ENCODE measurements around the gene LRRFIP1.

The LRRFIP1 gene

DNA sequence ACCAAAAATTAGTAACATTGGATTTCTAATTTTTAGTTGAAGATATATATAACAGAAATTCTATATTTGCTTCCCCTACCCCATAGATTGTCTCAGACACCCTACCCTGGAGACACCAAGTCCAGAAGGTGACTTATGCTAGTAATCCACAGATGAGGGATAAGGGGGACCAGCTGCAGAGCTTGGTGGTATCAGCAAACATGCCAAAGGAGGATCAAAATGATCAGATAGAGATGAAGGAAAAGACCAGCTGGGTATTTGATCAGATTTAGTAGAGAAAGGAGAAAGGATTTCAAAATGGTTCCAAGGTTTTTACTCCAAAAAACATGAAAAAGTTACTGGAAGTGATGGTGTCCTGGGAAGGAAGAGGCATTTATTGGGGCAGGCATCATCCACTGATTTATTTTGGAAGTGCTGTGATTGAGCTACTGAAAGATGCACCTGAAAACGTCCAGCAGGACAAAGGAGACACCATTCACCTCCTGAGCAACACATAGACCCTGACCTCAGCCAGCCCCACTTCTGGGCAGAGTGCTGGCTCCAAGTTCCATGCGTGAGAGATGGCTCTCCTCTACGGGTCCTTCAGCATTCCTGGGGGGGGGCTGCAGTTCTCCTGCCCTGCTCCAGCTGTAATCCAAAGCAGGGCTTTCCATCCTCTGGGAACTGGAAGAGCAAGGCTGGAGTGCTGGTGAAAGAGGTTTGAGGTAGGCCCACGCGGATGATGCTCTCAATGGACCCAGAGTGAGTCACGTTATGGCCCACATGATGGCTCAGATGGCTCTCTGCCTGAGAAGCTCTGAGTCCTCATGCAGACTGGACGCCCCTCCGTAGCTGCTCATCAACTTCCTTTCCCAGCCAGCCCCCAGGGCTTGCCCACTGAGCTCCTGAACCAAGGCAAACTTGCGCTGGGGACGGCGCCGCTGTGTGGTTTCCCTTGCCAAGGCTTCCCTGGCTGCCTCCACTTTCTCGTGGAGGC is 3.7 kb upstream of the LRRFIP1 start:
- no peak for DNase-seq

DNA sequence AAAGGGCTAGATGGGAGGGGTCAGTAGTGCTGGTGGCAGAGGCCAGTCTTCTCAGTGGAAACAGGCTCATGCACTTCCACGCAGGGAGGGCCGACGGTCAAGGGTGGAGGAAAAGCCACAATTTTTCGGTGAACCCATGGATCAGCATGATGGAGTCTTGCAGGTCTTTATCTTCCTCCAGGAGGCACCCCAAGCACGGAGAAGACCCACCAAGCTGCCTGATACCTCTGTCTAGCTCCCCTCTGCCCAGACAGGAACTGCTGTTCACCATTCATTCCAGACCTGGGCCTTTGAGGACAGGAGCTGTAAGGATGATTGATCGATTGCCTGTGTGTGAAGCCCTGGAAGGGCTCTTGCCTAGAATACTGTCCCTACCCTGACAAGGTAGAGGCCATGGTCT is 2.8 kb upstream of the LRRFIP1 start:
- DNase-seq: no peak

DNA sequence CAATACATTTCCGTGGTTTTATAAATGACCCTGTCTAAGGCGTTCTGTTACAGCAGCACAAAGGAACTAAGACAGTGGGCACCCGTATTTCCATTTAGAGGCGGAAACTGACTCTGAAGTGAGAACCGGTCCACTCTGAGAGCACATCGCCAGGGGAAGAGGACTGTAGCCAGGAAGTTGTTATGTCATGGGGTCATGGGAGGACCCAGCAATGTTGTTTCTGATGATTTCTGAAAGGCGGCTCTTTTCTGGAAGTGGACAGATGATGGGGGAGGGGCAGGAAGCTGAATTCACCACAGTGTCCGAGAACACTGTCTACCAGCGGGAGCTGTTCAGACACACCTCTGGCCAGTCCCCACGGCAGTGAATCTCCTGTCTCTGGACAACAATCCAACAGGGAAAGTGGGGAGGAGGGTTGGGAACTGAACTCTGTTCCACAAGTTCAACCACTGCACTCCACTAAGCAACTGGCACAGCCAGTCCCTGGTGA is 2.1 kb upstream of the LRRFIP1 start:
- DNase-seq: no peak

DNA sequence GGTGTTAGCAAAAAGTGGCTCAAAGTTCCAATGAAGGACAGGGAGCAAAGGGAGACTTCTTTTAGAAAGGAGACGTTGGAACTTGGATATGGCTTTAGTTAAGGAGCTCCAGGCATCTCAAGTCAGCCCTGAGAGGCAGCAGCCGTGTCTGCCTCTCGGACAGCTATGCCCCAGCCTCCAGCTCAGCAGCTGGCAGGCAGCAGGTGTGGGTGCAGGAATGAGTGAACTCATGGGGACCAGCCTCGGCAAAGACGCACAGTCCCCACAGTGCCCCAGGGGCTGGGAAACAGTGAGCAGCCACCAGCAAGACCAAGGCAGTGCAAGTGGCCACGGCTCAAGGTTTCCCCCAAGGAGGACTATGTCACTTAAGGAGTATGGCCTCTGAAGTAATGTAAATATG is 1.6 kb upstream of the LRRFIP1 start:
- DNase-seq: no peak

DNA sequence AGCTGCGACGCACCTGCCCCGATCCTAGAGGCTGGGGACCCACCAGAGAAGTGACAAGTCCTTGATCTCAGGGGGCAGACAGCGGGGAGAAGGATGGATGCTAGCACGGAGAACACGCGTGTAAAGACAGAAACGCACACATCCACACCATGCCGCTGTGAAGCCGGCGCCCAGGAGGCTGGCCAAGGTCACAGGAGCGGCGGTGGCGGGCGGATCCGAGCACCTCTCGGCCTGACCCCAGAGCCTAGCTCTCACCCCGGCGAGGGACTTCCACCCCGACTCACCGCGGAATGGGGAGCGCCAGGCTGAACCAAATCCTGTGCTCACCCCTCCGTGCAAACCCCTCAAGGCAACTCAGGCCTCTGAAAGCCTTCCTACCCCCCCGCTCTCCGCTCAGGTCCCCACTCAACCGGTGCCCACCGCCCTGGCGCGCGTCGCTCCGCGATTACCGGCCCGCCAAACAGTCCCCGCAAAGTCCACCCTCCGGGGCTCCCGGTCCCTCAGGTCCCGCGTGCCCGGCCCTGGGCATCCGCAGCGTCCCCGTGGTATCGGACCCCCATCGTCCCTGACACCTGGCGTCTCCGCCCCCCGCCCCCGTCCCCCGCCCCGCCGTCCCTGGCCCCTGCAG is 460 bp upstream of the LRRFIP1 start:
- DNase-seq: no peak

DNA sequence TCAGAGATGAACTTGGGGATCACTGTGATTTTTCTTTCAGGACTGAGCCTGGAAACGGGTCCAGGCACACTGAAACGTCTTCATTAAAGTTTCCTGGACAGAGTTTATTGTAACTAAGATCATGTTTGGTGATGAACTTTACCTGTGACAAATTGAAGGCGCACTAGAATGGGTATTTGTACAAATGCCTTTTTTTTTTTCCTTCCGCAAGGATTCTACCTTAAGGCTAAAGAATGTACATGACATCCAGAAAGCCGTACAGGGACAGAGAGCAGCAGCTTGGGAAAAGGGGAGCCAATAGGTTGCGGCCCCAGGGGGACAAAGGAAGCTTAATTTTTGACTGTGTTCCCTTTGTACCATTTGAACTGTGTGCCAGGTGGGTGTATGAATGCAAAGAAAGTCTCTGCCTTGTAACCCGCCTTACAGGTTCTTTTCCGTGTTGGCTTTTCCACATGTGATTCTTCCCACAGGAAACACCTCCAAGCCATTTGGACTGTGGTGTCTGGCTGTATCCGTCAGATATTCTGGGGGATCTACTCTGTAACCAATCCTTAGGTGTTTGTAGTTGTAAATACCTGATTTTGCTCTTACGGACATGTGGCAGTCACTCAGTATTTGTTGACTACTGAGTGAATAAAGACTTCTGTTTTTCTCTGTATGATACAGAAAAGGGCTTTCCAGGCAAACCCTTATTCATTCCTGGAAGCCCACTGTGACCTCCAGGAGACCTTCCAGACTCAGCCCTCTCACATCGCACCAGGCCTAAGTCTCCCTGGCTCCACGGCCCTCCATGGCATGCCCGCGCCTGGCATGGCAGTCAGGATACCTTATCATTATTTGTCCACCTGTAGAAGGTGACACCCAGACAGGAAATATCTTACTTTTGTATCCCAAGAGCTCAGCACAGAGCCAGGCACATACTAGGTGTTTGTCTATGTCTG is 1.1 kb downstream of the LRRFIP1 start:
- no peak for DNase-seq

DNA sequence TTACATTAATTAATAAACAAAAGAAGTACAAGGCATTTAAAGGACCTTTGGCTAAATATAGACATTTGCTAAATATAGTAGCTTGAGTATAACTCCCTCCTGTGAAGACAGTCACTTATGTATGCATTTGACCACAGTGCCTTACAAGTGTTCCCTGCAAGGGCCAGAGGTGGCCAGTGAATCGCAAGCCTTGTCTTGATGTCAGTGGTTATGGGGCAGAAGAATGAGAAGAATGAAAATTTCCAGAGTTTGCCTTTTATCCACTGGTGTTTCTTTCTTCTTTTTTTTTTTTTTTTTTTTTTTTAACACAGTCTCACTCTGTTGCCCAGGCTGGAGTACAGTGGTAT is 1.8 kb downstream of the LRRFIP1 start:
- DNase-seq: no peak

DNA sequence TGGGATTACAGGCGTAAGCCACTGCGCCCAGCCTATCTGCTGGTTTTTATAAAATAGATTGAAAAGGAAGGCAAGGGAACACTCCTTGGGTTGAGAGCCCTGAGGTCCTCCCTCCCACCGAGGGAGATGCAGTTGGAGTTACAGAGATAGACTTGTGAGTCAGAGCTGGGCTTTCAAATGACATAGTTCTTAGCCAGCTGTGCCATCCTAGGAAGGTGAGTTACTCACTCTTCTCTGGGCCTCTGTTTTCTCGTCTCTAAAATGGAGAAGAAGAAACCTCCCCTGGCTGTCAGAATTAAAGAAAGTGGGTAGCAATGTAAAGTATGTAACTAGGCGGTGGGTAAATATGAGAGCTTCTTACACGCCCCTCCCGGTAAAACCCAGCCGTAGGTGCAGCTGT is 2.4 kb downstream of the LRRFIP1 start:
- peak; percentile 75 for DNase-seq

DNA sequence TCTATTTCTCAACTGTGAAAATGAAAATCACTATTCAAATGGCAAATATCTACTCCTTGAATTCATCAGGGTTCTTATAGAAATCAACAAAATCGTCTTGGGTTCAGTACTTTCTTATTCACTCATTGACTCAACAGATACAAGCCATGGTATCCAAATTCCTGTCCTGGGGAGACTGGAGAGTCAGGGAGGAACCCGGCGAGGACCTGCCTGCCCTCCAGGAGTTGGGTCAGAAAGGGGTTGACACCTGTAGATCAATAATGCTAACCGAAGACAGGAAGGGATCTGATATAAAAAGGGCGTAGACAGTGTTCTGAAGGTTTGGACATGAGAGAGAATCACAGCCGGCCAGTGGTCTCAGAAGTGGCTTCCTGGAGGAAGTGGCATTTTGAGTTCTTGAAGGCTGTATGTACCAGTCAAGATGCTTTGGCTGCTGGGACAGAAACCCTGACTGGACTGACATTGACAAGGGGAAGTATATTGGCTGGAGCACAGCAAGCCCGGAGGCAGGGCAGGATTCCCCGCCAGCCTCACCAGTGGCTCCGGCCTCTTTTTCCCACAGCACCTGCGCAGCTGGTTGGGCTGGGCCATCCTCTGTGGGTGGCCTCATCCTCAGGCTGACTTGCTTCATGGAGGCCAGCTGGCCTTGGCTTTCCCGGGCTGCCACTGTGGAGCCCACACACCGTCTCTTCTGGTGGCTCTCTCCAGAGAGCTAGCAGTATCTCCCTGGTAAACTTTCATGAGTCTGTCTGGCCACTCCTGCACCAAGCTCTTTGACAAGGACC is 3.0 kb downstream of the LRRFIP1 start:
- DNase-seq: no peak

DNA sequence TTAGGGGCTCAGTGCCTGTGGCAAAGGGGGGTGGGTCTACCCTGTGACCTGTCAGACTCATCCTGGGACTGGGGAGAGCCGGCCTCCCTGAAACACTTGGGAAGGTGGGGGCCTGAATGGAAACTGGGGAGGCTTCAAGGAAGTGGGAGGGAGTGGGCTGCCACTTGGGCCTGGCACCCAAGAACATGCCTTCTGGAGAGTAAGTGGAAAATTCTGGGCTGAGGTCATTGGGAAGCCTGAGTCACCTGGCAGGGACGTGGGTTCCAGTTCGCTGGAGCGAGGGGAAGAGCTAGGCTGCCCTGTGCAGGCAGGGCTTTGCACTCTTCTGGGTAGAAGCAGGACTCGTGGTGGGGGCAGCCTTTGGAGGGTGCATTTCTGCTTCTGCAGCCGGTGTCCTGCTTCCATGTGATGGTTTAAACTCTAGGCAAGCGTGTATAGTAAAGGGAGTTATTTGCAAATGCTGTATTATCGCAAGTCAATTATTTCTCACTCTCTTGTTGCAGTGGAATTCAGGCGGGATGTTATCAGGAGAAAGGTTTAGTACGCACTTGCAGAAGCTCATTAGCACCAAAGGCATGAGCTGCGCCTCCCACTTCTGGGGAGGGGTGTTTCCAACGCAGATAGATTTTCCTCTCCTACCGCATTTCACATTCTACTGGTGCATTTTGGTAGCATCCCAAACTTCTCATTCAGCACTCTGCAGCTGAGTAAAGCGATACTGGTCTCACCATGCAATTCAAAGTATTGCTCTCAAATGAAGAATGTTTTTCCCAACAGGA is 3.8 kb downstream of the LRRFIP1 start:
- DNase-seq: peak; percentile 48

DNA sequence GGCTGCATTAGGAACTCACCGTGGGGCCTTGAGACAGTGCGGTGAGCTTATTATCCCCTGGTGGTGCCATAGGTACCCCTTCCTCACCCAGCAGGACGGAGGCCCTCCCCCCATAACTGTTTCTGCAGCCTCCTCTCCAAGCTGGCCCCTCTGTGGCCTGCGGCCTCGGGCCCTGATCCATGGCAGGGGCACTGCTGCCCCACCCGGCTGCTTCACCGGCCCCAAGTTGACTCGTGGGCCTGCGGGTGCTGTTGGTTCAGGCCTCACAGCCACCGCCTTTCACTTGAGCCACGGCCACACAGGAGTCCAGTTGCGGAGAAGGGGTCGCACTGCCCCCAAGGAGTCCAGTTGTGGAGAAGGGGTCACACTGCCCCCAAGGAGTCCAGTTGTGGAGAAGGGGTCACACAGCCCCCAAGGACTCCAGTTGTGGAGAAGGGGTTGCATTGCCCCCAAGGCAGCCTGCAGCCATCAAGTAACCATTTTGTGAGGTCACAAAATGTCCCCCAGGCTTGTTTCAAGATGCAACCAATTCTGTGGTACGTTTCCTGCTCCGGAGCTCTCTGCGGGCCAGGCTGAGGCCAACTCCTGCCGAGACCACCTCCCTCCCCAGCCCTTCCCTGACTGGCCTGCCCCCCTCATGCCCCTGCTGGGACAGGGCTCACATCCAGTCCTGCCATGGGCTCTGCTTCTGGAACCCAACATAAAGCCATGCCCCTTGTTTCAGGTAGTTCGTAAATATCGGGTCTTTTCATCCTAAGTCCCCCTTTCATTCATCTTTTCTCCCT is 4.6 kb downstream of the LRRFIP1 start:
- DNase-seq: no peak

DNA sequence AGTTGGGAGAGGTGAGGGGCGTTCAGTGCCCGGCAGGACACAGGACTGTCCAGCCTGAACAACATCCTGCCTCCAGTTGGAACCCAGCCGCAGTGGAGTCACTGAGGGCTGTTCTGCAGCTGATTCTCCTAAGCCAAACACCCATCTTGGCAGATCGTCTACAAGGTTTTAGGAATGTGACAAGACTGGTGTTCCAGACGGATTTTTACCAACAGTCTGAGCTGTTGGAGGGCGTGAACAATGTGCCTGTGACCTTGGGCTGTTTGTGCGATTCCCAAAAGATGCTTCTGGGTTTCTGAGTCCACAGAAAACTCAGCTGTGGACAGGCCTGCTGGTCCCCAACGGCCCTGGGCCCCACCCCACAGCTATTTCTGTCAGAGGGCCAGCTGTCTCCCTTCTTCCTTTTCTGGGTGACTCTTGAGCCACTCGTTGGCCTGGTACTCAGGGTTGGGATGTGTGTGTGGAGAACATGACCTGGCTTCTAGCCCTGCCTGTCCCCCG is 5.7 kb downstream of the LRRFIP1 start:
- DNase-seq: no peak

DNA sequence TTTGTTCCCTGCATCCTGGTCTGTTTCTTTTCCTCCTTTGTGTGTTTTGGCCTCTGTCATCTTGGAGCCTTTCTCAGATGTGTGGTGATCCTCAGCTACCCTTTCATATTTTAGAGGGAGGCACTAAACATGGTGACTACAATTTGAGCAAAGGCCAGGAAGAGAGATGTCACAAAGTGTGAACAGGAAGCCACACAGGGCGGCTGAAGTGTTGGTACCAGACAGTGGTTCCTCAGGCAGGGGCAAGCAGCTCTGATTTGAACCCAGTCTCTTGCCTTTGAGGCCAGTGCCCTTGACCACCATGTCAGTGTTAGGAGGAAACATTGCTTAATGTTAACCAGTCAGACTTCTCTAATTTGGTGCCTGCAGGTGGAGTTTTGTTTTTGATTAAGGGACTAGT is 9.2 kb downstream of the LRRFIP1 start:
- no peak for DNase-seq

DNA sequence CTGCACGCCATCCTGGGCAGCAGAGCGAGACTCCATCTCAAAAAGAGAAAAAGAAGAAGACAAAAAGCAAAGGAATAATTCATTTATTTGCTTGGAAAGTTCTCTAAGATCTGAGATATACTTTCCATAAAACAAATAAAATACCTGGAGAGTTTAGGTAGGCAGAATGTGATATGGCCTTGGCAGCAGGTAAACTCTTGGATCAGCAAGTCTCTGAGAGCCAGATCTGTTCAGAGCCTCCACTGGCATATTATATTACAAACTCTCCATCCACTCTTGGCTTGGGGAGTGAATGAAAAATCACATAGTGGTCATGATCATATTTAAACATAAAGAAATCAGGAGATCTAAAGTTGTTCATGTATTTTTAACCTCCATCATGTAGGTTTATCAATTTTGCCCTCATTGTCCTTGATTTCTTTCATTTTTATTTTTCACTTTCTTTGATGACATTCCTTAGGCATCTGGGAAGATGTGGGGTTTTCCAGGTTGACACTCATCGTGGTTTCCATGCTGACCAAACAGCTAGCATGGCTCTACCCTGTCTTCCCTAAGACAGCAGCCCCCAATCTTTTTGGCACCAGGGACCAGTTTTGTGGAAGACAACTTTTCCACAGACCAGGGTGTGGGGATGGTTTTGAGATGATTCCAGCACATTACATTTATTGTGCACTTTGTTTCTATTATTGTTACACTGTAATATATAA is 10.2 kb downstream of the LRRFIP1 start:
- peak; percentile 34 for DNase-seq

DNA sequence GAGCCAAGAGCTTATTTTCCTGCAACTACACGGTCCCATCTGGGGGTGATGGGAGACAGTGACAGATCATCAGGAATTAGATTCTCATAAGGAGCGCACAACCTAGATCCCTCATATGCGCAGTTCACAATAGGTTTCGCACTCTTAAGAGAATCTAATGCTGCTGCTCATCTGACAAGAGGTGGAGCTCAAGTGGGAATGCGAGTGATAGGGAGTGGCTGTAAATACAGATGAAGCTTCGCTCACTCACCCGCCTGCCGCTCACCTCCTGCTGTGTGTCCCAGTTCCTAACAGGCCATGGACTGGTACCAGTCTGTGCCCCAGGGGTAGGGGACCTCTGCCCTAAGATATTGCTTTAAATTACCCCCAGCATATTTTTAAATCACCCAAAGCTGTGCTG is 10.8 kb downstream of the LRRFIP1 start:
- no peak for DNase-seq

DNA sequence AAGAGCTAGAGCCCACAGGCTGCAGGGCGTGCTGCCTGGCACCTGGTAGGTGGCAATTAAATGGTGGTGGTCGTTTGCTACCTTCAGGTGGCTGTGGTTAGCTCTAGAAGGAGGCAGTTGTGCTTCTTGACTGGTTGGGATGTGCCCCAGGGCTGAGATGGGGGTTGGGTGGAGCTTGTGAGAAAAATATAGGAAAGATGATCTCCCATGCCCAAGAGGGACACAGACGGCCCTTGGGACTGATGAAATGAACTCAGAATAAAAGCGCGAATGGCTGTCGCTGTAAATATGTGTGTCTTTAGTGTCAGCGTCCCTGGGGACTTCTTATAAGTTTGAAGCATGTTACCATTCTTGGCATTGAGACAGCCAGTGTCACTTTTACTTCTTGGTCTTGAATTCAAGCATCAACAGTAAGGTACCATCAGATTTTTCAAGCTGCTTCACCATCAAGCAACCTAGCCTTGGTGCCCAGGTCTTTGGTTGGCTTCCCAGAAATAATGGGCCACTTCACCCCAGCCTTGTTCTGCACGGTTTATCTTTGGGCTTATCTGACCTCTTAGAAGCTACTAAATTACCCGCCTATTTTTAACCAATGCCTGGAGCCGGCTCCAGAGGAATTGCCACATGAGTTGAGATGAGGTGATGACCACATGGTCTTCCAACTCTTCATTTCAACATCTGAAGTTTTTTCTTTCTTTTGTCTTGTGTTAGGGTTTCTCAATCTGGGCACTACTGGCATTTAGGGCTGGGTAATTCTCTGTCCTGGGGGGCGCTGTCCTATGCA is 11.9 kb downstream of the LRRFIP1 start:
- no peak for DNase-seq

DNA sequence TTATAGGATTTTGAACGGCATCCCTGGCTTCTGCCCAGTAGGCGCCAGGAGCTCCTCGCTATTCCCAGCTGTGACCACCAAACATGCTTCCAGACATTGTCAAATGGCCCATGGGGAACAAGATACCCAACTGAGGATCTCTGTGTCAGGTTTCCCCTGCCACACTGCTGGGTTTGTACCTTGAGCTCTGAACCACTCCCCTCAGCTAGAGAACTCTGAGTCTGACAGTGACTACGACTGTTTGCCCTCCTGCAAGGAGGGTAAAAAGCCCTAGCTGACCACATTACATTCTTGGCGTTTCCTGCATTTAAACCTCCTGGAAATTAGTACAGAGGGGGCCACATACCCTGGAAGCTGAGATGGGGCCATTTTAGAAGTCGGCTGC is 12.4 kb downstream of the LRRFIP1 start:
- no peak for DNase-seq

DNA sequence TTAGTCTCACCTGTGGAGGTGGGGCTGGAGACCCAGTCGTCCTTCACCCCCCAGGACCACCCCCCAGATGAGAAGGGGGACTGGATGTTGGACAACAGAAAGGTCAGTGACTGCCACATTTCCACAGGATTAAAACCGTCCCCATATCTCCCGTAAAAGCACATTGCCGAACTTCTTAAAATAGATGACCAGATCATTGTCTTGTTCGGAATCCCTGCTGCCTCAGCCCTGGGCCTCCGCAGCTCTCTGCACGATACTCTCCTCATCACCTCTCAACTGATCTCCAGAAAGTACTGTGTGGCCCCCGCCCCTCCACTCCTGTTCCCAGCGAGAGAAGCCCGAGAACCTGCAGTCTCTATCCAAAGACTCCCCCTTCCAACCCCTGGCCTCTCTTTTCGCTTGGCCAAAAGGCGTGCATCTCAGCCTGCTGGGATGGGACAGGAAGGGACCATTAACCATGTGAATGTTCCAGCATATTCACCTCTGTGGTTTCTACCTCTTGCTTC is 13.2 kb downstream of the LRRFIP1 start:
- no peak for DNase-seq
